Esophagus squamous epithelium (tissue), 4 donors: ENCODE measurements around the gene SEC31A.

Experiments
- POLR2A ChIP-seq, 4 donors: fragments of 450-650 bp; IDR thresholded peaks; one replicate each; pipeline ENCODE4 v1.6.1; 2017; ENCODE audit warnings: antibody characterized with exemption in 4 of 4, mild to moderate bottlenecking in 4 of 4, moderate library complexity in 3 of 4
- TF ChIP-seq, protein P1 (sequence below), 6 experiments: fragments of 450-650 bp in 4 of 6; fragments of 200-600 bp in 2 of 6; sonication (generic) in 2 of 6; IDR thresholded peaks; one replicate each; pipeline ENCODE4 v1.5.1; 2016 to 2019; ENCODE audit warnings: antibody characterized with exemption in 6 of 6, mild to moderate bottlenecking in 4 of 6, moderate library complexity in 4 of 6

DNA sequence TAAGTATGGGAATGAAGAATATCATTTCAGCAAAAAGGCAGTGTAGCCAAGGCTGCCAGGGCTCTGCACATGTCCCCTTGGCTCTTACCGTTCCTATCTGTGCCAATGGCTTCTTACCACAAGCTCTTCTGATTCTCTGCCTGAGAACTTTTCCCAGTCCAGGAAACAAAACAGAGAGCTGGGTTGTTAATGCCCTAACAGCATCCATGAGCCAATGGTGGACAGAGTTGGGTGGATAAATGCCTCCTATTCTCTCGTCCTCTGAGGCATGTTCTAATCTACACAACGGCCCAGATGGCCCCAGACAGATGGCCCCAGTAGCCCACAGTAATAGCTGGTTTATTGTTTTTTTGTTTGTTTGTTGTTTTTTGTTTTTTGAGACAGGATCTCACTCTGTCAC, 120.3 kb downstream of the SEC31A start:
- TF ChIP-seq, protein P1, sequence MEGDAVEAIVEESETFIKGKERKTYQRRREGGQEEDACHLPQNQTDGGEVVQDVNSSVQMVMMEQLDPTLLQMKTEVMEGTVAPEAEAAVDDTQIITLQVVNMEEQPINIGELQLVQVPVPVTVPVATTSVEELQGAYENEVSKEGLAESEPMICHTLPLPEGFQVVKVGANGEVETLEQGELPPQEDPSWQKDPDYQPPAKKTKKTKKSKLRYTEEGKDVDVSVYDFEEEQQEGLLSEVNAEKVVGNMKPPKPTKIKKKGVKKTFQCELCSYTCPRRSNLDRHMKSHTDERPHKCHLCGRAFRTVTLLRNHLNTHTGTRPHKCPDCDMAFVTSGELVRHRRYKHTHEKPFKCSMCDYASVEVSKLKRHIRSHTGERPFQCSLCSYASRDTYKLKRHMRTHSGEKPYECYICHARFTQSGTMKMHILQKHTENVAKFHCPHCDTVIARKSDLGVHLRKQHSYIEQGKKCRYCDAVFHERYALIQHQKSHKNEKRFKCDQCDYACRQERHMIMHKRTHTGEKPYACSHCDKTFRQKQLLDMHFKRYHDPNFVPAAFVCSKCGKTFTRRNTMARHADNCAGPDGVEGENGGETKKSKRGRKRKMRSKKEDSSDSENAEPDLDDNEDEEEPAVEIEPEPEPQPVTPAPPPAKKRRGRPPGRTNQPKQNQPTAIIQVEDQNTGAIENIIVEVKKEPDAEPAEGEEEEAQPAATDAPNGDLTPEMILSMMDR (IDR thresholded peaks at IDR 0.05) = no peak
- no peak for TF ChIP-seq POLR2A (IDR thresholded peaks at IDR 0.05)
